Kidney (tissue), 19 donors: ENCODE results near the gene CTAGE8. TPM values are rescaled to one million over a fixed set of nuclear protein-coding genes. Genes with fewer than 3 reads are reported as not detected.
"Not testable (repeated sequence)": the region's sequence is repeated elsewhere in the genome, so short reads cannot be mapped to it uniquely, and the experiment has no call there.

Source experiments
- DNase-seq, 5 donors: peaks; one replicate each; pipeline ENCODE4 v3.0.0-alpha.2; 2013 to 2020
- FAIRE-seq: peaks from 2 replicates; lab custom pipeline; 2012; peaks lifted over from hg19 to GRCh38; lab: Jason Lieb, UNC
- H3K27ac ChIP-seq, 2 donors: one replicate each; pipeline ENCODE4 v1.7.0; 2013; ENCODE audit warnings: low read depth in 2 of 2, low read length in 2 of 2, inconsistent platforms in 1 of 2
- H3K27me3 ChIP-seq: one replicate; pipeline ENCODE4 v1.7.1; 2013; ENCODE audit warnings: low read length, inconsistent platforms; ENCODE audit not compliant: control insufficient read depth, insufficient read depth
- H3K36me3 ChIP-seq, 3 donors: one replicate each; pipeline versions ENCODE4 v1.7.0 to v1.7.1; 2013; ENCODE audit warnings: low read length in 3 of 3, control low read depth in 1 of 3, inconsistent platforms in 1 of 3; ENCODE audit not compliant: insufficient read depth in 3 of 3, control insufficient read depth in 2 of 3
- H3K4me1 ChIP-seq, 3 donors: one replicate each; pipeline versions ENCODE4 v1.7.0 to v1.7.1; 2013; ENCODE audit warnings: low read length in 3 of 3, inconsistent platforms in 1 of 3, low read depth in 1 of 3; ENCODE audit not compliant: control insufficient read depth in 2 of 3, insufficient read depth in 2 of 3
- H3K4me3 ChIP-seq, 3 donors: one replicate each; pipeline versions ENCODE4 v1.7.0 to v1.8.1; 2013; ENCODE audit warnings: low read length in 3 of 3, control low read depth in 1 of 3, inconsistent platforms in 1 of 3
- H3K9ac ChIP-seq, 3 donors: one replicate each; pipeline versions ENCODE4 v1.7.0 to v1.7.1; 2013; ENCODE audit warnings: low read length in 3 of 3, control low read depth in 1 of 3, inconsistent platforms in 1 of 3
- H3K9me3 ChIP-seq, 3 donors: one replicate each; pipeline versions ENCODE4 v1.7.0 to v1.7.1; 2013; ENCODE audit warnings: low read length in 3 of 3, control low read depth in 1 of 3, inconsistent platforms in 1 of 3; ENCODE audit not compliant: control insufficient read depth in 2 of 3, insufficient read depth in 1 of 3
- intact Hi-C: fragments of 100-400 bp; cut with DNase I; formaldehyde crosslinking; loops from one replicate; pipeline ENCODE4 v1.11.1; 2022
- long read RNA-seq, 10 donors: library from polyadenylated mRNA in 1 of 10; unstranded in 1 of 10; transcript quantifications; one replicate each; pipeline ENCODE4 v2.0.0 and lab custom pipeline, GENCODE V29; 2021 to 2026
- polyA plus RNA-seq: library from polyadenylated mRNA; stranded (reverse); fragments of 350-450 nt; fragmentation: Illumina TruSeq; extraction: RNeasy Lipid Tissue Mini Kit (QIAGEN cat#74804); gene quantifications from one replicate; pipeline ENCODE4 v1.2.3, GENCODE V29; 2014; ENCODE audit warnings: low read depth, low replicate concordance; ENCODE audit not compliant: insufficient read depth
- total RNA-seq: library from RNA; stranded (reverse); fragmentation: NEBNext Ultra II Directional; extraction: Animal tissue kit (Norgen Biotek cat#: 25700); gene quantifications from one replicate; pipeline ENCODE4 v1.2.1, GENCODE V29; 2021
- donor health status: control.
- donor health status: control.
- donor health status: DM: yes; HTN: yes; CAD: no.
- donor health status: Normal renal cell carcinoma (clear cell type).

CTAGE8 gene
- total RNA-seq (4.3 TPM), polyA plus RNA-seq (5.4 TPM)
- long read RNA-seq, donor 1, partial matches to known transcripts = 0 of 1 reads
- long read RNA-seq, donor 1, other reads (novel, unspliced or antisense) = 0 of 1 reads
- long read RNA-seq, donor 2 = 0 reads
- long read RNA-seq, donor 3, partial matches to known transcripts = 0 of 1 reads
- long read RNA-seq, donor 3, other reads (novel, unspliced or antisense) = 0 of 1 reads
- long read RNA-seq, donor 4, partial matches to known transcripts = 0 of 1 reads
- long read RNA-seq, donor 4, other reads (novel, unspliced or antisense) = 0 of 1 reads
- long read RNA-seq, donor 5 = 0 reads
- long read RNA-seq, donor 6 = 0 reads
- long read RNA-seq, donor 7, partial matches to known transcripts = 0 of 3 reads
- long read RNA-seq, donor 7, other reads (novel, unspliced or antisense) = 0 of 3 reads
- long read RNA-seq, donor 8 = 0 reads
- long read RNA-seq, donor 9 = 0 reads
- long read RNA-seq, donor 10, partial matches to known transcripts = 0 of 1 reads
- long read RNA-seq, donor 10, other reads (novel, unspliced or antisense) = 0 of 1 reads

DNA sequence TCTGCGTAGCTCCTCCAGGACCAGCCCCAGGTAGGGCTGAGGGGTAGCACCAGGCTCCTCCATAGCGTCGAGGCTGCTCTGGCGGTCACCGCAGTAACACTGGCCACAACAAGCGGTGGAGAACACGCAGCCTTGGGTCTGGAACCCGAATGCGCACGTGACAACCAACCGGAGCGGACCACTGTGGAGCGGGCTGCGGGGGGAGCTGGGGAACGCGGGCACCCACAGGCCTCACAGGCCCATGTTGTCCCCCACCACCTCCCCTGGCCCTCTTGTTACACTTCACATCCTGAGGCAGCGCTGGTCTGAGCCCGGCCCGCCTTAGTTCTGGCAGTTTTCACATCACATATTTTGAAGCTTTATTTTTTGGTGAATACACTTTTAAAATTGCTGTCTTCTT, at the start of gene CTAGE8:
CTAGE8 (minus strand) TSS at position 101 of the 400 bp plus-strand sequence; CDS start at position 63, 38 bp downstream.
- intact Hi-C loops, H3K4me3 ChIP-seq, H3K36me3 ChIP-seq, H3K27ac ChIP-seq, FAIRE-seq, H3K9ac ChIP-seq, H3K27me3 ChIP-seq, H3K9me3 ChIP-seq, H3K4me1 ChIP-seq, DNase-seq: not testable (repeated sequence)

- DNase-seq, H3K27ac ChIP-seq, H3K27me3 ChIP-seq, H3K4me1 ChIP-seq, H3K9ac ChIP-seq, H3K4me3 ChIP-seq, H3K36me3 ChIP-seq, H3K9me3 ChIP-seq, intact Hi-C loops: not testable (repeated sequence)
- FAIRE-seq = peak; percentile 37
Measured at GRCh38 chr7:144317537-144317936, 48.4 kb upstream of the CTAGE8 start.

GRCh38 chr7:144311872-144312469, 42.9 kb upstream of the CTAGE8 start, which contains the start of gene OR2A1:
Gene OR2A1, plus strand, starts transcription at chr7:144312419. Its CDS starts 5,706 bp downstream, at chr7:144318125.
- H3K27ac ChIP-seq, FAIRE-seq, intact Hi-C loops, H3K27me3 ChIP-seq, H3K4me1 ChIP-seq, H3K9ac ChIP-seq, DNase-seq, H3K36me3 ChIP-seq, H3K9me3 ChIP-seq, H3K4me3 ChIP-seq: not testable (repeated sequence)

DNA sequence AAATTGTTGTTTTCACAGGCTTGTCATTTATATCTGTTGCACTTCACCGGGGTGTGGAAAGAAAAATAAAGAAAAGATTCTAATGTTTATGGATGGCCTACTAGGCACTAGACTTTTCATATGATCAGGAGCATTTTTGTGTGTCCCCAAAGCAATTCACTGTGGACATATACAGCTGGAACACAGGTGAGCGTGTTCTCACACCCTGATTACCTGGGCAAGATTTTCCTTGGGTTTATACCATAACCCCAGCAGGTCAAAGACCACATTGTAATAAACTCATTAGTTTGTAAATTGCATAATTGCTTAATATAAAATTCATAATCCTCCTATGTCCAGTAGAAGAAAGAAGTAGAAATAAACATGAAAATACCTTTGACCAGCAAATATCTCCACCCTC, 42.1 kb upstream of the CTAGE8 start:
- H3K27me3 ChIP-seq, H3K4me3 ChIP-seq, H3K9ac ChIP-seq, DNase-seq, FAIRE-seq, H3K4me1 ChIP-seq, H3K36me3 ChIP-seq, H3K9me3 ChIP-seq, H3K27ac ChIP-seq, intact Hi-C loops: not testable (repeated sequence)

GRCh38 chr7:144309702-144310101, 40.6 kb upstream of the CTAGE8 start:
- H3K36me3 ChIP-seq, H3K4me3 ChIP-seq, H3K9me3 ChIP-seq, H3K27ac ChIP-seq, intact Hi-C loops, FAIRE-seq, DNase-seq, H3K4me1 ChIP-seq, H3K9ac ChIP-seq, H3K27me3 ChIP-seq: not testable (repeated sequence)

DNA sequence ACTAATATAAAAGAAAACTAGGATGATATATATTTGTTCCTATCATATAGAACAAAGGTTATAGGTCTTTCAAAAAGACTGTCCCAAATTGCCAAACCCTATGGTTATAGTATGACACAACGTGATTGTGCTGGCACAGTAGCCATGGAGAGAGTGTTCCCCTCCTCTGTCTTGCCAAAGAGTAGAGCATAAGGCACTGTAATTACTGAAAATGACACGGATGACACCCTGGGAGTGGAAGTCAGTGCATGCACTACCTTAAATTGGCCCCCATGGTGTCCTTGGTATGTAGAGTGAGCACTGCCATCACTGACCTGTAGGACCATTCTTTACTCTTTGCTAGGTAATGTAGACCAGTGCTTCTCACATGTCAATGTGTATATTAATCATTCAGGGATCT, 36.1 kb upstream of the CTAGE8 start:
- H3K36me3 ChIP-seq, H3K4me1 ChIP-seq, DNase-seq, H3K27ac ChIP-seq, H3K4me3 ChIP-seq, H3K27me3 ChIP-seq, intact Hi-C loops, H3K9me3 ChIP-seq, H3K9ac ChIP-seq, FAIRE-seq: not testable (repeated sequence)

- H3K4me1 ChIP-seq, H3K27me3 ChIP-seq, DNase-seq, H3K9me3 ChIP-seq, H3K36me3 ChIP-seq, H3K4me3 ChIP-seq, intact Hi-C loops, H3K27ac ChIP-seq, H3K9ac ChIP-seq, FAIRE-seq: not testable (repeated sequence)
Measured at GRCh38 chr7:144303607-144304006, 34.5 kb upstream of the CTAGE8 start.
